Smooth muscle cell (in vitro differentiated cells): ENCODE results near the gene OVAAL. TPM values are rescaled to one million over a fixed set of nuclear protein-coding genes. Genes with fewer than 3 reads are reported as not detected.

Source experiments
- DNase-seq: peaks from one replicate; lab custom pipeline; 2025; ENCODE audit not compliant: unreplicated experiment; lab: John Stamatoyannopoulos, UW
- H2AFZ ChIP-seq: fragments of 200-600 bp; sonication (generic); 2 replicates; pipeline ENCODE4 v1.6.0; 2016; ENCODE audit warnings: antibody characterized with exemption, low read depth, mild to moderate bottlenecking
- H3F3A ChIP-seq: fragments of 200-600 bp; sonication (generic); 2 replicates; pipeline ENCODE4 v1.6.0; 2017; ENCODE audit warnings: antibody characterized with exemption, low read depth
- H3K27ac ChIP-seq: fragments of 200-600 bp; sonication (generic); 2 replicates; pipeline ENCODE4 v1.5.1; 2016; ENCODE audit warnings: low read depth, mild to moderate bottlenecking
- H3K27me3 ChIP-seq: fragments of 200-600 bp; sonication (generic); 2 replicates; pipeline ENCODE4 v1.6.1; 2016; ENCODE audit warnings: low read depth, mild to moderate bottlenecking
- H3K36me3 ChIP-seq: fragments of 200-600 bp; sonication (generic); 2 replicates; pipeline ENCODE4 v1.5.1; 2016; ENCODE audit warnings: low read depth
- H3K4me1 ChIP-seq: fragments of 200-600 bp; sonication (generic); 2 replicates; pipeline ENCODE4 v1.5.1; 2016; ENCODE audit warnings: low read depth
- H3K4me2 ChIP-seq: fragments of 200-600 bp; sonication (generic); 2 replicates; pipeline ENCODE4 v1.6.0; 2016; ENCODE audit warnings: mild to moderate bottlenecking
- H3K4me3 ChIP-seq: fragments of 200-600 bp; sonication (generic); 2 replicates; pipeline ENCODE4 v1.5.1; 2016; ENCODE audit warnings: mild to moderate bottlenecking
- H3K79me2 ChIP-seq: fragments of 200-600 bp; sonication (generic); 2 replicates; pipeline ENCODE4 v1.6.0; 2016; ENCODE audit warnings: low read depth, mild to moderate bottlenecking
- H3K9ac ChIP-seq: fragments of 200-600 bp; sonication (generic); 2 replicates; pipeline ENCODE4 v1.6.0; 2016; ENCODE audit warnings: low read depth
- H3K9me3 ChIP-seq: fragments of 200-600 bp; sonication (generic); replicated peaks from 2 replicates; pipeline ENCODE4 v1.5.1; 2016; ENCODE audit warnings: low read depth
- H4K20me1 ChIP-seq: fragments of 200-600 bp; sonication (generic); 2 replicates; pipeline ENCODE4 v1.6.0; 2016; ENCODE audit warnings: low read depth
- WGBS: methylation state at CpG from one replicate; pipeline ENCODE4 v1.1.7; 2016; ENCODE audit warnings: low lambda C conversion rate; 5-methylcytosine and 5-hydroxymethylcytosine counted together
- polyA plus RNA-seq: library from polyadenylated mRNA; unstranded; fragments of >200 nt; fragmentation: Nextera tagmentation; extraction: Ambion mirVana; gene quantifications from 2 replicates; pipeline ENCODE4 v1.2.1, GENCODE V29; 2016
- total RNA-seq: library from RNA; depleted of rRNA; stranded (reverse); fragments of >200 nt; gene quantifications from 2 replicates; pipeline ENCODE4 v1.2.3, GENCODE V29; 2014
- TF ChIP-seq, protein P1 (sequence below): fragments of 200-600 bp; sonication (generic); IDR thresholded peaks from 2 replicates; pipeline ENCODE4 v1.5.1; 2017; ENCODE audit warnings: borderline replicate concordance, mild to moderate bottlenecking, antibody characterized with exemption; ENCODE audit not compliant: insufficient read depth, poor library complexity, severe bottlenecking

OVAAL gene
- total and polyA plus RNA-seq, 2 experiments from 2014 or later: not detected

DNA sequence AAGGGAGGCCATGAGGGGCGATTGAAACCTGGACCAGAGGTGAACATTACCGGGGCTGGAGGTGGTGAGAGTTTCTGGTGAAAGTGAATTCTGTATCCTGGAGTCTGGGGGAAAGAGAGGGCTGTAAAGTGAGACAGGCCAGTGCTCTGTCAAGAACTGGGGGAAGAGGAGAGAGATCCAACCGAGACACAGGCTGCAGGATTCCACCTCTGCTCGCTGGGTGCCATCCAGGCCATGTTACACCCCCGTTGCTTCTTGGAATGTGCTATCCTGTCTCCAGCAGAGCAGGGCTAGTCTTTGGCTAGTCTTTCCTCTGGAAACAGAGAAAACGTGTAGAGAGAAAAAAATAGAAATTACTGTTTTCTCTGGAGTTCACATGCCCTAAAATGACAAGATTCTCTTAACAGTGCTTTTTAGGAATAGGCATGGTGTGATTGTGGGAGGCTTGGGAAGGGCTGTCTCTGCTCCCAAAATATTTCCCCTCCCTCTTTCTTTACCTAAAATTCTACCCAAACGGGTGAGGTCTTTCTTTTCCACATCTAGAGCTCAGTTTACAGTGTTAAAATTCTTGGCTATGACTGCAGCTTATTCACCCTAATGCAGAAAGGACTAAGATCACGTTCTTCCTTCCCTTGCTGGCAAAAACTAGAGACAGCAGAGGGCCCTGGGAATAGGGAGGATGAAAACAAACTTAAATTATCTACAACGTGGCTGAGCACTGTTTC lies 16.5 kb upstream of the OVAAL start:
- Histone ChIP-seq H3K27ac (no peak overlapping the region), H3K4me1 (no peaks in the 10 kb centered on the region), H3K79me2 (no peaks in the 10 kb centered on the region), H3K4me3 (no peak overlapping the region), H3K9ac (no peak overlapping the region), H3K4me2 (no peak overlapping the region), H2AFZ (peak overlapping the region; percentile 13), H3K27me3 (no peaks in the 10 kb centered on the region), H3K9me3 (no peaks in the 10 kb centered on the region), H3K36me3 (no peaks in the 10 kb centered on the region), H3F3A (no peaks in the 10 kb centered on the region), H4K20me1 (no peaks in the 10 kb centered on the region)
- TF ChIP-seq, protein P1, sequence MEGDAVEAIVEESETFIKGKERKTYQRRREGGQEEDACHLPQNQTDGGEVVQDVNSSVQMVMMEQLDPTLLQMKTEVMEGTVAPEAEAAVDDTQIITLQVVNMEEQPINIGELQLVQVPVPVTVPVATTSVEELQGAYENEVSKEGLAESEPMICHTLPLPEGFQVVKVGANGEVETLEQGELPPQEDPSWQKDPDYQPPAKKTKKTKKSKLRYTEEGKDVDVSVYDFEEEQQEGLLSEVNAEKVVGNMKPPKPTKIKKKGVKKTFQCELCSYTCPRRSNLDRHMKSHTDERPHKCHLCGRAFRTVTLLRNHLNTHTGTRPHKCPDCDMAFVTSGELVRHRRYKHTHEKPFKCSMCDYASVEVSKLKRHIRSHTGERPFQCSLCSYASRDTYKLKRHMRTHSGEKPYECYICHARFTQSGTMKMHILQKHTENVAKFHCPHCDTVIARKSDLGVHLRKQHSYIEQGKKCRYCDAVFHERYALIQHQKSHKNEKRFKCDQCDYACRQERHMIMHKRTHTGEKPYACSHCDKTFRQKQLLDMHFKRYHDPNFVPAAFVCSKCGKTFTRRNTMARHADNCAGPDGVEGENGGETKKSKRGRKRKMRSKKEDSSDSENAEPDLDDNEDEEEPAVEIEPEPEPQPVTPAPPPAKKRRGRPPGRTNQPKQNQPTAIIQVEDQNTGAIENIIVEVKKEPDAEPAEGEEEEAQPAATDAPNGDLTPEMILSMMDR: no peak
- 63% methylated on average over 9 of the region's 9 CpGs for WGBS
- no peak for DNase-seq

- Histone ChIP-seq H3K9ac (no peak overlapping the region), H3K27me3 (no peaks in the 10 kb centered on the region), H3K79me2 (no peaks in the 10 kb centered on the region), H4K20me1 (no peaks in the 10 kb centered on the region), H3K4me3 (no peak overlapping the region), H3K4me2 (no peak overlapping the region), H3K9me3 (no peaks in the 10 kb centered on the region), H3F3A (no peaks in the 10 kb centered on the region), H3K27ac (no peak overlapping the region), H3K36me3 (no peaks in the 10 kb centered on the region), H2AFZ (peak overlapping the region; percentile 13), H3K4me1 (no peaks in the 10 kb centered on the region)
- TF ChIP-seq, protein P1: no peak
- 70% methylated on average over 2 of the region's 2 CpGs for WGBS
- no peak for DNase-seq
Measured at GRCh38 chr1:180542838-180543145, 16.0 kb upstream of the OVAAL start.

DNA sequence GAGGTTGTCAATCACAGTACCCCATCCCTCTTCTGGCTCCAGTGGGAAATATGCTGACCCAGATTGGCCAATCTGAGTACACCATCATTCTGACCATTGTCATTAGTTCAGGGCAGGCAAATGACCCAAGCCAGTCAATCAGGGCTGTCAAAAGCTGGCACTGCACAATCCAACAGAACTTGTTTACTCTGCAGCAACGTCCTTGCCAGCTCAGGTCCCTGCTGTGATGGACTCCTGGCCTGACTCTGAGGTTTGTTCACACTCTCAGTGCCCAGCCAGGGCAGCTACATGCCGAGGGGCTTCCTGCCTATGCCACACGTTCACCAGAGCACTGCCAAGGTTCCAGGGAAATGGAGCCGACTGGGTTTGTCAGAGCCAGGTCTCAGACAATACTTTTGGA lies 14.7 kb upstream of the OVAAL start:
- Histone ChIP-seq H3K4me3 (no peak overlapping the region), H3K9me3 (no peaks in the 10 kb centered on the region), H3K27ac (no peak overlapping the region), H3K4me2 (no peak overlapping the region), H4K20me1 (no peaks in the 10 kb centered on the region), H3K4me1 (no peaks in the 10 kb centered on the region), H3K36me3 (no peaks in the 10 kb centered on the region), H2AFZ (no peak overlapping the region), H3K27me3 (no peaks in the 10 kb centered on the region), H3K79me2 (no peaks in the 10 kb centered on the region), H3K9ac (no peak overlapping the region), H3F3A (no peaks in the 10 kb centered on the region)
- TF ChIP-seq, protein P1: no peak
- WGBS: 95% methylated on average over 4 of the region's 4 CpGs
- DNase-seq: no peak

- Histone ChIP-seq H3K9me3 (no peaks in the 10 kb centered on the region), H3K4me1 (no peaks in the 10 kb centered on the region), H2AFZ (no peak overlapping the region), H3F3A (no peaks in the 10 kb centered on the region), H3K9ac (no peak overlapping the region), H4K20me1 (no peaks in the 10 kb centered on the region), H3K4me3 (no peak overlapping the region), H3K27me3 (no peaks in the 10 kb centered on the region), H3K27ac (no peak overlapping the region), H3K4me2 (no peak overlapping the region), H3K36me3 (no peaks in the 10 kb centered on the region), H3K79me2 (no peaks in the 10 kb centered on the region)
- TF ChIP-seq, protein P1: no peak
- no peak for DNase-seq
- 100% methylated on average over 1 of the region's 1 CpG for WGBS
Measured at GRCh38 chr1:180545991-180546390, 12.8 kb upstream of the OVAAL start.
